CD14-positive monocyte (primary cell): Measurements from ENCODE around the gene PIH1D1. TPM values are rescaled to one million over a fixed set of nuclear protein-coding genes. Genes with fewer than 3 reads are reported as not detected.
"Not testable (repeated sequence)": the region's sequence is repeated elsewhere in the genome, so short reads cannot be mapped to it uniquely, and the experiment has no call there.

Experiments used
- DNase-seq, 3 donors: peaks; one replicate each; pipeline ENCODE4 v3.0.0-alpha.2; 2011 to 2022
- H2AFZ ChIP-seq: 2 replicates; pipeline ENCODE4 v1.6.0; 2012; ENCODE audit warnings: mild to moderate bottlenecking, low read depth, low read length, inconsistent platforms; ENCODE audit not compliant: insufficient read depth, poor library complexity, severe bottlenecking
- H3K27ac ChIP-seq, 2 donors: 1 replicate in 1 of 2; 2 replicates in 1 of 2; pipeline ENCODE4 v1.5.1; 2012 to 2013; ENCODE audit warnings: low read length in 2 of 2, control low read depth in 1 of 2, inconsistent platforms in 1 of 2, low read depth in 1 of 2, mild to moderate bottlenecking in 1 of 2
- H3K27me3 ChIP-seq, 2 donors: one replicate each; pipeline versions ENCODE4 v1.6.0 to v1.6.1; 2011 to 2013; ENCODE audit warnings: low read length in 2 of 2; ENCODE audit not compliant: control insufficient read depth in 2 of 2, insufficient read depth in 2 of 2
- H3K36me3 ChIP-seq, 2 donors: replicated peaks in 1 of 2; 1 replicate in 1 of 2; 2 replicates in 1 of 2; pipeline versions ENCODE4 v1.5.1 to v1.6.1; 2012 to 2013; ENCODE audit warnings: low read length in 2 of 2, control low read depth in 1 of 2, inconsistent platforms in 1 of 2, mild to moderate bottlenecking in 1 of 2; ENCODE audit not compliant: insufficient read depth in 2 of 2, control insufficient read depth in 1 of 2
- H3K4me1 ChIP-seq, 2 donors: 1 replicate in 1 of 2; 2 replicates in 1 of 2; pipeline versions ENCODE4 v1.5.1 to v1.6.1; 2012 to 2013; ENCODE audit warnings: low read length in 2 of 2, control low read depth in 1 of 2, inconsistent platforms in 1 of 2, mild to moderate bottlenecking in 1 of 2, moderate library complexity in 1 of 2; ENCODE audit not compliant: insufficient read depth in 2 of 2, control insufficient read depth in 1 of 2
- H3K4me2 ChIP-seq: replicated peaks from 2 replicates; pipeline ENCODE3; 2012; ENCODE audit warnings: low read length, moderate library complexity, mild to moderate bottlenecking; ENCODE audit not compliant: poor library complexity, severe bottlenecking; ENCODE audit errors: extremely low read depth
- H3K4me3 ChIP-seq, 3 experiments: fragments of 200-600 bp in 1 of 3; sonication (generic) in 1 of 3; replicated peaks in 1 of 3; 1 replicate in 2 of 3; 2 replicates in 1 of 3; pipeline ENCODE4 v1.5.1; 2011 to 2013; ENCODE audit warnings: low read length in 3 of 3, mild to moderate bottlenecking in 3 of 3, control low read depth in 2 of 3, low read depth in 2 of 3, inconsistent platforms in 1 of 3, moderate library complexity in 1 of 3
- H3K79me2 ChIP-seq: 2 replicates; pipeline ENCODE4 v1.6.0; 2012; ENCODE audit warnings: mild to moderate bottlenecking, control low read depth, inconsistent platforms, low read length, moderate library complexity; ENCODE audit not compliant: insufficient read depth
- H3K9ac ChIP-seq: 2 replicates; pipeline ENCODE4 v1.6.0; 2017; ENCODE audit warnings: low read length, mild to moderate bottlenecking; ENCODE audit not compliant: insufficient read depth, poor library complexity, severe bottlenecking
- H3K9me3 ChIP-seq, 2 donors: replicated peaks in 1 of 2; 1 replicate in 1 of 2; 2 replicates in 1 of 2; pipeline versions ENCODE4 v1.5.1 to v1.6.1; 2012 to 2013; ENCODE audit warnings: low read length in 2 of 2, control low read depth in 1 of 2; ENCODE audit not compliant: control insufficient read depth in 1 of 2, insufficient read depth in 1 of 2
- H4K20me1 ChIP-seq: 2 replicates; pipeline ENCODE4 v1.6.0; 2012; ENCODE audit warnings: mild to moderate bottlenecking, low read length, control low read depth, moderate library complexity; ENCODE audit not compliant: insufficient read depth
- H3K27ac Mint-ChIP-seq, 7 donors: one replicate each; pipeline ENCODE4 v1.8.0; 2020; ENCODE audit warnings: mild to moderate bottlenecking in 7 of 7, mixed read lengths in 7 of 7, moderate library complexity in 6 of 7, inconsistent platforms in 2 of 7
- H3K27me3 Mint-ChIP-seq, 3 donors: one replicate each; pipeline ENCODE4 v1.8.0; 2021 to 2022; ENCODE audit warnings: low read depth in 3 of 3, mild to moderate bottlenecking in 3 of 3, mixed read lengths in 3 of 3, moderate library complexity in 3 of 3, inconsistent platforms in 1 of 3
- H3K36me3 Mint-ChIP-seq, 2 donors: one replicate each; pipeline ENCODE4 v1.8.0; 2020; ENCODE audit warnings: mixed read lengths in 2 of 2, inconsistent platforms in 1 of 2, mild to moderate bottlenecking in 1 of 2
- H3K4me1 Mint-ChIP-seq: one replicate; pipeline ENCODE4 v1.8.0; 2020; ENCODE audit warnings: mild to moderate bottlenecking, mixed read lengths
- H3K4me3 Mint-ChIP-seq, 2 donors: one replicate each; pipeline ENCODE4 v1.8.0; 2020; ENCODE audit warnings: mild to moderate bottlenecking in 2 of 2, mixed read lengths in 2 of 2, moderate library complexity in 1 of 2
- H3K9me3 Mint-ChIP-seq, 7 donors: one replicate each; pipeline ENCODE4 v1.8.0; 2020 to 2022; ENCODE audit warnings: mixed read lengths in 7 of 7, mild to moderate bottlenecking in 6 of 7, moderate library complexity in 6 of 7, inconsistent platforms in 2 of 7
- WGBS: methylation state at CpG from one replicate; pipeline ENCODE4 v1.1.5; 2013; ENCODE audit warnings: missing lambda C conversion rate; ENCODE audit not compliant: insufficient coverage; 5-methylcytosine and 5-hydroxymethylcytosine counted together
- intact Hi-C, 2 donors: fragments of 100-400 bp; cut with micrococcal nuclease; formaldehyde crosslinking; loops; one replicate each; pipeline versions ENCODE4 v1.15.0 to v1.15.1; 2023
- polyA plus RNA-seq, 3 donors: library from polyadenylated mRNA; depleted of rRNA in 1 of 3; unstranded in 2 of 3; stranded (reverse) in 1 of 3; fragments of 300-500 nt in 2 of 3; fragments of >200 nt in 1 of 3; fragmentation: Illumina TruSeq in 2 of 3; gene quantifications; 1 replicate in 2 of 3; 2 replicates in 1 of 3; pipeline ENCODE4 v1.2.3, GENCODE V29; 2012 to 2021
- TF ChIP-seq, protein P1 (sequence below): fragments of 200-600 bp; IDR thresholded peaks from one replicate; pipeline ENCODE4 v1.8.0; 2022; ENCODE audit warnings: antibody characterized with exemption, mild to moderate bottlenecking

The PIH1D1 gene
- polyA plus RNA-seq, 3 donors = 62.3 to 102 (median 83.9) TPM

- DNase-seq = no peak
- peaks cover 0 to 2% (median 0%) of the 10 kb centered on the region in 3 donors for H3K27me3 Mint-ChIP-seq
- H2AFZ ChIP-seq = no peak overlapping the region
- peaks cover 4% of the 10 kb centered on the region for H4K20me1 ChIP-seq
- H3K4me1 Mint-ChIP-seq = no peaks in the 10 kb centered on the region
- TF ChIP-seq, protein P1, sequence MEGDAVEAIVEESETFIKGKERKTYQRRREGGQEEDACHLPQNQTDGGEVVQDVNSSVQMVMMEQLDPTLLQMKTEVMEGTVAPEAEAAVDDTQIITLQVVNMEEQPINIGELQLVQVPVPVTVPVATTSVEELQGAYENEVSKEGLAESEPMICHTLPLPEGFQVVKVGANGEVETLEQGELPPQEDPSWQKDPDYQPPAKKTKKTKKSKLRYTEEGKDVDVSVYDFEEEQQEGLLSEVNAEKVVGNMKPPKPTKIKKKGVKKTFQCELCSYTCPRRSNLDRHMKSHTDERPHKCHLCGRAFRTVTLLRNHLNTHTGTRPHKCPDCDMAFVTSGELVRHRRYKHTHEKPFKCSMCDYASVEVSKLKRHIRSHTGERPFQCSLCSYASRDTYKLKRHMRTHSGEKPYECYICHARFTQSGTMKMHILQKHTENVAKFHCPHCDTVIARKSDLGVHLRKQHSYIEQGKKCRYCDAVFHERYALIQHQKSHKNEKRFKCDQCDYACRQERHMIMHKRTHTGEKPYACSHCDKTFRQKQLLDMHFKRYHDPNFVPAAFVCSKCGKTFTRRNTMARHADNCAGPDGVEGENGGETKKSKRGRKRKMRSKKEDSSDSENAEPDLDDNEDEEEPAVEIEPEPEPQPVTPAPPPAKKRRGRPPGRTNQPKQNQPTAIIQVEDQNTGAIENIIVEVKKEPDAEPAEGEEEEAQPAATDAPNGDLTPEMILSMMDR = no peak
- intact Hi-C loops = no loop called here
- no peak overlapping the region for H3K27ac ChIP-seq
- H3K36me3 ChIP-seq = peaks cover 47 to 49% of the 10 kb centered on the region in 2 donors
- no peaks in the 10 kb centered on the region for H3K4me1 ChIP-seq
- no peak overlapping the region for H3K9ac ChIP-seq
- no peak overlapping the region for H3K27ac Mint-ChIP-seq
- 97% methylated on average over 23 of the region's 37 CpGs for WGBS
- H3K27me3 ChIP-seq = no peaks in the 10 kb centered on the region
- no peak overlapping the region for H3K4me3 Mint-ChIP-seq
- peaks cover 31 to 66% of the 10 kb centered on the region in 2 donors for H3K36me3 Mint-ChIP-seq
- H3K4me2 ChIP-seq = no peak overlapping the region
- no peaks in the 10 kb centered on the region for H3K9me3 ChIP-seq
- no peaks in the 10 kb centered on the region for H3K9me3 Mint-ChIP-seq
- H3K4me3 ChIP-seq = no peak overlapping the region
- no peaks in the 10 kb centered on the region for H3K79me2 ChIP-seq
Observed at GRCh38 chr19:49461656-49462055, 10.0 kb upstream of the PIH1D1 start.

DNA sequence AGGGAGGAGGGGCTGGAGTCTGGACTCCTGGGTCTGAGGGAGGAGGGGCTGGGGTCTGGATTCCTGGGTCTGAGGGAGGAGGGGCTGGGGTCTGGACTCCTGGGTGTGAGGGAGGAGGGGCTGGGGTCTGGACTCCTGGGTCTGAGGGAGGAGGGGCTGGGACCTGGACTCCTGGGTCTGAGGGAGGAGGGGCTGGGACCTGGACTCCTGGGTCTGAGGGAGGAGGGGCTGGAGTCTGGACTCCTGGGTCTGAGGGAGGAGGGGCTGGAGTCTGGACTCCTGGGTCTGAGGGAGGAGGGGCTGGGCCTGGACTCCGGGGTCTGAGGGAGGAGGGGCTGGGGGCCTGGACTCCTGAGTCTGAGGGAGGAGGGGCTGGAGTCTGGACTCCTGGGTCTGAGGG, 9.5 kb upstream of the PIH1D1 start:
- DNase-seq, H3K4me1 ChIP-seq, H3K9ac ChIP-seq, H3K9me3 Mint-ChIP-seq, H2AFZ ChIP-seq, H3K27me3 Mint-ChIP-seq, H3K27me3 ChIP-seq, intact Hi-C loops, H3K27ac ChIP-seq, H3K79me2 ChIP-seq, H3K4me3 ChIP-seq, H3K9me3 ChIP-seq, H3K4me1 Mint-ChIP-seq, H4K20me1 ChIP-seq, H3K4me2 ChIP-seq, H3K4me3 Mint-ChIP-seq: not testable (repeated sequence)
- no CpG with 5 or more reads among the region's 1 CpG for WGBS
- peaks cover 47 to 51% of the 10 kb centered on the region in 2 donors for H3K36me3 ChIP-seq
- peak overlapping the region in 2 of 7 donors; percentile 15 to 46 for H3K27ac Mint-ChIP-seq
- H3K36me3 Mint-ChIP-seq = peaks cover 36 to 66% of the 10 kb centered on the region in 2 donors
